SU-DHL-6 (cell line): ENCODE results near the gene C12orf43.

Experiments used
- H2AFZ ChIP-seq: fragments of 200-600 bp; sonication (generic); 2 replicates; pipeline ENCODE4 v1.6.1; 2014; ENCODE audit warnings: low read depth, mild to moderate bottlenecking, moderate library complexity, mixed read lengths, antibody characterized with exemption, low read length; ENCODE audit not compliant: severe bottlenecking
- H3F3A ChIP-seq: fragments of 200-600 bp; shearing (Covaris generic); 2 replicates; pipeline ENCODE4 v1.6.0; 2016; ENCODE audit warnings: antibody characterized with exemption, mild to moderate bottlenecking; ENCODE audit not compliant: insufficient read depth
- H3K27ac ChIP-seq: fragments of 200-600 bp; sonication (generic); 2 replicates; pipeline ENCODE4 v1.5.1; 2016; ENCODE audit warnings: low read depth, mild to moderate bottlenecking, low read length, moderate library complexity, mixed read lengths
- H3K27me3 ChIP-seq: fragments of 200-600 bp; sonication (generic), shearing (Covaris generic); 2 replicates; pipeline ENCODE4 v1.6.0; 2014; ENCODE audit warnings: mild to moderate bottlenecking, low read length
- H3K36me3 ChIP-seq: fragments of 200-600 bp; sonication (generic); 2 replicates; pipeline ENCODE4 v1.6.1; 2014; ENCODE audit warnings: mild to moderate bottlenecking, low read length, mixed read lengths
- H3K4me2 ChIP-seq: fragments of 300-600, 200-600 bp; shearing (Covaris generic), sonication (generic); 2 replicates; pipeline ENCODE4 v1.6.0; 2014; ENCODE audit warnings: low read length, low read depth, mild to moderate bottlenecking; ENCODE audit not compliant: poor library complexity, severe bottlenecking
- H3K4me3 ChIP-seq: fragments of 200-600 bp; sonication (generic); 2 replicates; pipeline ENCODE4 v1.5.1; 2014; ENCODE audit warnings: antibody characterized with exemption, low read length, mild to moderate bottlenecking, mixed read lengths; ENCODE audit not compliant: insufficient read depth, poor library complexity, severe bottlenecking
- H3K79me2 ChIP-seq: fragments of 200-600 bp; sonication (generic); 2 replicates; pipeline ENCODE4 v1.6.1; 2014; ENCODE audit warnings: mild to moderate bottlenecking, low read length, moderate library complexity; ENCODE audit not compliant: insufficient read depth
- H3K9ac ChIP-seq: fragments of 200-600 bp; sonication (generic); 2 replicates; pipeline ENCODE4 v1.7.0; 2014; ENCODE audit warnings: mild to moderate bottlenecking, low read length
- H3K9me2 ChIP-seq: fragments of 200-600 bp; sonication (generic); replicated peaks from 2 replicates; pipeline ENCODE4 v1.6.1; 2014; ENCODE audit warnings: low read length; ENCODE audit not compliant: insufficient read depth
- H3K9me3 ChIP-seq: fragments of 200-600 bp; sonication (generic); 2 replicates; pipeline ENCODE4 v1.6.1; 2014; ENCODE audit warnings: low read length, mixed read lengths; ENCODE audit not compliant: insufficient read depth
- H4K20me1 ChIP-seq: fragments of 200-600 bp; sonication (generic); 2 replicates; pipeline ENCODE4 v1.6.1; 2014; ENCODE audit warnings: low read depth, mild to moderate bottlenecking, antibody characterized with exemption, low read length, moderate library complexity, mixed read lengths
- CTCF ChIP-seq: fragments of 200-600 bp; sonication (generic); IDR thresholded peaks from one replicate; pipeline ENCODE4 v1.5.1; 2017; ENCODE audit warnings: antibody characterized with exemption, mild to moderate bottlenecking, low read length, moderate library complexity; ENCODE audit not compliant: insufficient read depth, poor library complexity, severe bottlenecking
- EZH2phosphoT487 ChIP-seq: fragments of 200-600 bp; sonication (generic), shearing (Covaris generic); conservative IDR thresholded peaks from 2 replicates; pipeline ENCODE4 v1.6.1; 2018; ENCODE audit warnings: mild to moderate bottlenecking, antibody characterized with exemption, low read length, moderate library complexity, mixed read lengths

The C12orf43 gene

GRCh38 chr12:121013715-121014114 lies 2.6 kb downstream of the C12orf43 start:
- Histone ChIP-seq H2AFZ (no peak overlapping the region), H3F3A (no peaks in the 10 kb centered on the region), H3K27ac (no peak overlapping the region), H3K36me3 (no peaks in the 10 kb centered on the region; the same call in 1 of the 2 replicates), H3K79me2 (peaks cover 13% of the 10 kb centered on the region), H3K27me3 (no peaks in the 10 kb centered on the region), H3K4me2 (no peak overlapping the region), H3K9me2 (no peaks in the 10 kb centered on the region), H3K4me3 (no peak overlapping the region), H4K20me1 (no peaks in the 10 kb centered on the region), H3K9ac (no peak overlapping the region), H3K9me3 (no peaks in the 10 kb centered on the region)
- no peak for TF ChIP-seq CTCF
- no peak for TF ChIP-seq EZH2phosphoT487

GRCh38 chr12:121011820-121012219 lies 4.5 kb downstream of the C12orf43 start:
- Histone ChIP-seq H3K9me3 (no peaks in the 10 kb centered on the region), H3K36me3 (no peaks in the 10 kb centered on the region; the same call in 1 of the 2 replicates), H3K27me3 (no peaks in the 10 kb centered on the region), H3K4me3 (no peak overlapping the region), H3K79me2 (peaks cover 13% of the 10 kb centered on the region), H3K9me2 (no peaks in the 10 kb centered on the region), H3K9ac (no peak overlapping the region), H4K20me1 (no peaks in the 10 kb centered on the region), H3F3A (no peaks in the 10 kb centered on the region), H3K4me2 (no peak overlapping the region), H3K27ac (no peak overlapping the region), H2AFZ (no peak overlapping the region)
- no peak for TF ChIP-seq EZH2phosphoT487
- no peak for TF ChIP-seq CTCF

- no peaks in the 10 kb centered on the region for H3F3A ChIP-seq
- H3K9me3 ChIP-seq = no peaks in the 10 kb centered on the region
- no peak for TF ChIP-seq EZH2phosphoT487
- TF ChIP-seq CTCF = no peak
- no peak overlapping the region for H3K4me2 ChIP-seq
- H3K27me3 ChIP-seq = no peaks in the 10 kb centered on the region
- no peak overlapping the region for H3K27ac ChIP-seq
- no peaks in the 10 kb centered on the region; the same call in 1 of the 2 replicates for H3K36me3 ChIP-seq
- H3K9ac ChIP-seq = no peak overlapping the region
- H2AFZ ChIP-seq = no peak overlapping the region
- H3K4me3 ChIP-seq = no peak overlapping the region
- no peaks in the 10 kb centered on the region for H4K20me1 ChIP-seq
- no peaks in the 10 kb centered on the region for H3K9me2 ChIP-seq
- H3K79me2 ChIP-seq = peaks cover 11% of the 10 kb centered on the region
Observed at GRCh38 chr12:121010860-121011259, 5.4 kb downstream of the C12orf43 start.

- H3K27me3 ChIP-seq = no peaks in the 10 kb centered on the region
- no peak overlapping the region for H3K9ac ChIP-seq
- no peak for TF ChIP-seq CTCF
- TF ChIP-seq EZH2phosphoT487 = no peak
- no peak overlapping the region for H2AFZ ChIP-seq
- no peak overlapping the region for H3K4me2 ChIP-seq
- no peaks in the 10 kb centered on the region for H3K9me2 ChIP-seq
- no peaks in the 10 kb centered on the region for H3K79me2 ChIP-seq
- no peak overlapping the region for H3K4me3 ChIP-seq
- no peaks in the 10 kb centered on the region for H4K20me1 ChIP-seq
- H3K9me3 ChIP-seq = no peaks in the 10 kb centered on the region
- H3F3A ChIP-seq = no peaks in the 10 kb centered on the region
- H3K36me3 ChIP-seq = no peaks in the 10 kb centered on the region; the same call in 1 of the 2 replicates
- H3K27ac ChIP-seq = no peak overlapping the region
Observed at GRCh38 chr12:121009741-121010140, 6.5 kb downstream of the C12orf43 start.
